ENCODE measurements around the gene CACNA1S. TPM values are rescaled to one million over a fixed set of nuclear protein-coding genes. Genes with fewer than 3 reads are reported as not detected.

Gene CACNA1S
- total and polyA plus RNA-seq, 10 donors = 0.04 to 0.17 (median 0.09) TPM; not detected in 7

DNA sequence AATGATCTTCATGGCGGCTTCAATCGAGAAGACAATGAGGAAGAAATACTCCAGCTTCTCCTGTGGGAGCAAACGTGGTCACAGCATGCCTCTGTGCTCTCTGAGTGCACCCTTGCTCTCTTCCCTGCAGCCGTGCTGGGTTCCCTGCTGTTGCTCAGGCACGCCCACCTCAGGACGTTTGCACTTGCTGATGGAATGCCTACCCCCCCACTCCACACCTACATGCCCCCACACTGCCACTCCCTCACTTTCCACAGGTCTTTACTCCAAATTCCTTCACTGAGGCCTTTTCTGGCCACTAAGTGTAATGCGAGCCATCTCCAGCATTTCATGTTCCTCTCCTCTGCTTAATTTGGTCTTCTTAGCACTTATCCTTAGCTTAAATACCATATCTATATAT is 18.3 kb downstream of the CACNA1S start:
- no peak for DNase-seq
- H3K9me3 ChIP-seq = no peaks in the 10 kb centered on the region
- H3K27ac ChIP-seq = no peak overlapping the region
- WGBS, 5 donors = 73 to 84% (median 79%) methylated on average over 7 of the region's 7 CpGs
- TF ChIP-seq, protein P1, sequence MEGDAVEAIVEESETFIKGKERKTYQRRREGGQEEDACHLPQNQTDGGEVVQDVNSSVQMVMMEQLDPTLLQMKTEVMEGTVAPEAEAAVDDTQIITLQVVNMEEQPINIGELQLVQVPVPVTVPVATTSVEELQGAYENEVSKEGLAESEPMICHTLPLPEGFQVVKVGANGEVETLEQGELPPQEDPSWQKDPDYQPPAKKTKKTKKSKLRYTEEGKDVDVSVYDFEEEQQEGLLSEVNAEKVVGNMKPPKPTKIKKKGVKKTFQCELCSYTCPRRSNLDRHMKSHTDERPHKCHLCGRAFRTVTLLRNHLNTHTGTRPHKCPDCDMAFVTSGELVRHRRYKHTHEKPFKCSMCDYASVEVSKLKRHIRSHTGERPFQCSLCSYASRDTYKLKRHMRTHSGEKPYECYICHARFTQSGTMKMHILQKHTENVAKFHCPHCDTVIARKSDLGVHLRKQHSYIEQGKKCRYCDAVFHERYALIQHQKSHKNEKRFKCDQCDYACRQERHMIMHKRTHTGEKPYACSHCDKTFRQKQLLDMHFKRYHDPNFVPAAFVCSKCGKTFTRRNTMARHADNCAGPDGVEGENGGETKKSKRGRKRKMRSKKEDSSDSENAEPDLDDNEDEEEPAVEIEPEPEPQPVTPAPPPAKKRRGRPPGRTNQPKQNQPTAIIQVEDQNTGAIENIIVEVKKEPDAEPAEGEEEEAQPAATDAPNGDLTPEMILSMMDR (IDR thresholded peaks at IDR 0.05 in 8 of 11, conservative IDR thresholded peaks at IDR 0.05 in 3 of 11) = no peak
- TF ChIP-seq POLR2A (IDR thresholded peaks at IDR 0.05) (no peak), POLR2AphosphoS5 (IDR thresholded peaks at IDR 0.05) (no peak)
- H3K4me3 ChIP-seq = no peak overlapping the region
- no peaks in the 10 kb centered on the region for H3K36me3 ChIP-seq
- H3K27me3 ChIP-seq (replicated peaks in 1 of 7) = no peaks in the 10 kb centered on the region
- no peaks in the 10 kb centered on the region for H3K4me1 ChIP-seq
- intact Hi-C loops (cut with DNase I; ENCODE audit: low total_unique reads) = no loop called here

DNA sequence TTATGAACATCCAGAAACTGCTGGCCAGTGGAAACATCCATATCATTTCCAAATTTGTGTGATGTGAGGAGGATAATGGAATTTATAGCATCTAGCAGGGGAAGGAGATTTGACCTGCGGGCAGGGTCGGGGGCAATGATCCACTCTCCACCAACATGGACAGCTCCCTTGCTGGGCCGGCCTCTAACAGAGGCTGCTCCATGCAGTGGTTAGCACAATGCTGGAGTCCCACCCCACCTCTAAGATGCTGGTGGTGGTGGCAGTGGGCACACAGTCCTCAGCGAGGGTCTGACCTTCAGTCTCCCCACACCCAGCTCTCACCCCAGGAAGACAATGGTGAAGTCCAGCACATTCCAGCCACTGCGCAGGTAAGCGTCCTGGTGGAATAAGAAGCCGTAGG is 18.7 kb downstream of the CACNA1S start:
- 90 to 95% (median 92%) methylated on average over 6 to 7 of the region's 7 CpGs for WGBS, 5 donors
- TF ChIP-seq, protein P1 (IDR thresholded peaks at IDR 0.05 in 8 of 11, conservative IDR thresholded peaks at IDR 0.05 in 3 of 11) = no peak
- no peak for TF ChIP-seq POLR2A (IDR thresholded peaks at IDR 0.05)
- no peak for TF ChIP-seq POLR2AphosphoS5 (IDR thresholded peaks at IDR 0.05)
- no peak overlapping the region for H3K27ac ChIP-seq
- intact Hi-C loops (cut with DNase I; ENCODE audit: low total_unique reads) = no loop called here
- no peaks in the 10 kb centered on the region for H3K36me3 ChIP-seq
- H3K4me1 ChIP-seq = no peaks in the 10 kb centered on the region
- DNase-seq = no peak
- no peaks in the 10 kb centered on the region for H3K9me3 ChIP-seq
- no peak overlapping the region for H3K4me3 ChIP-seq
- no peaks in the 10 kb centered on the region for H3K27me3 ChIP-seq (replicated peaks in 1 of 7)

DNA sequence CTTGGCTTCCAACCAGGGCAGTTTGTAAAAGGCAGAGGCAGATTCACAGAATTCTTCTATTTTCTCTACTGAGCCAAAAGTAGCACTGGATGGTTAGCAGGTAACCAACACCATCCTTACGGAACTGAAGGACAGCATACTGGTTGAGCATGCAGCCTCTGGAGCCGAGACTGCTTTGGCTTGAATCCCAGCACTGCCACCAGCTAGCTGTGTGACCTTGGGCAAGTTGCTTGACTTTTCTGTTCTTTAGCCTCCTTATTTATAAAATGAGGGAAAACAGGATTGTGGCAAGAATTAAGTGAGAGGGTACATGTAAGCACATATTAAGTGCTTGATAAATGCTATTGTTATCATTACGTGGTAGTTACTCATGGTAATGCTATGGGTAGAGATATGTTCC is 19.5 kb downstream of the CACNA1S start:
- Histone ChIP-seq H3K36me3 (no peaks in the 10 kb centered on the region), H3K4me3 (no peak overlapping the region), H3K4me1 (no peaks in the 10 kb centered on the region), H3K9me3 (no peaks in the 10 kb centered on the region), H3K27ac (no peak overlapping the region), H3K27me3 (replicated peaks in 1 of 7) (no peaks in the 10 kb centered on the region)
- TF ChIP-seq, protein P1 (IDR thresholded peaks at IDR 0.05 in 8 of 11, conservative IDR thresholded peaks at IDR 0.05 in 3 of 11) = no peak
- TF ChIP-seq POLR2A (IDR thresholded peaks at IDR 0.05) (no peak), POLR2AphosphoS5 (IDR thresholded peaks at IDR 0.05) (no peak)
- 84 to 94% (median 89%) methylated on average over 3 of the region's 3 CpGs for WGBS, 5 donors
- DNase-seq = no peak
- intact Hi-C loops (cut with DNase I; ENCODE audit: low total_unique reads) = no loop called here

DNA sequence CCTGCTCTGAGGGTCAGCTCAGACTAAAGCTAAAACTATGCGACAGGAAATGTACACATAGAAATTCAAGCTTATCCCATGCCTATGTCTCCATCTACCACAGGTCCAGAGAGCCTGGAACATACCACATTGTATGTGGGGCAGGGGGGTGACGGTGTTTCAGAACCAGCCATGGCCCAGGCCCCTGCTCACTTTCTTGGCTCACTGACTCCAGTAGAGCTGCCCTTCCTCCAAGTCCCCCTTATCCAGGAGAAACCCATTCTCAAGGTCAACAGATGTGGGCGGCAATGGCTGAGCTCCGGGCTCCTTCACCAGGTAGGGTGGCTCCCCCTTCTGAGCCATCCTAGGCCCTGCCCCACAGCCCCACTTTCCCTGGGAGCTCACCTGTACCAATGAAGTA is 21.0 kb downstream of the CACNA1S start:
- no peak for TF ChIP-seq POLR2AphosphoS5 (IDR thresholded peaks at IDR 0.05)
- TF ChIP-seq POLR2A (IDR thresholded peaks at IDR 0.05) = no peak
- TF ChIP-seq, protein P1 (IDR thresholded peaks at IDR 0.05 in 8 of 11, conservative IDR thresholded peaks at IDR 0.05 in 3 of 11) = no peak
- H3K27ac ChIP-seq = no peak overlapping the region
- H3K36me3 ChIP-seq = no peaks in the 10 kb centered on the region
- no peaks in the 10 kb centered on the region for H3K4me1 ChIP-seq
- no peaks in the 10 kb centered on the region for H3K9me3 ChIP-seq
- peaks cover 0 to 2% (median 0%) of the 10 kb centered on the region in 7 donors for H3K27me3 ChIP-seq (replicated peaks in 1 of 7)
- no peak overlapping the region for H3K4me3 ChIP-seq
- no peak for DNase-seq
- 85 to 95% (median 89%) methylated on average over 4 of the region's 4 CpGs for WGBS, 5 donors
- intact Hi-C loops (cut with DNase I; ENCODE audit: low total_unique reads) = no loop called here
